Activated naive CD8-positive, alpha-beta T cell treated with anti-CD3 and anti-CD28 coated beads, Interleukin-2, amount 10 ng/mL, durations not matched to agents 7 days and 5 days (primary cell): ENCODE data around the gene KRTAP12-3. TPM values are rescaled to one million over a fixed set of nuclear protein-coding genes. Genes with fewer than 3 reads are reported as not detected.
"Not testable (repeated sequence)": the region's sequence is repeated elsewhere in the genome, so short reads cannot be mapped to it uniquely, and the experiment has no call there.

ENCODE experiments used
- ATAC-seq: fragments of 150-1000 bp; cut with Tn5 transposase; one replicate; pipeline ENCODE4 v1.10.0; 2021; ENCODE audit warnings: low read depth, moderate library complexity
- POLR2A ChIA-PET: fragments of 350-600 bp; sonication (Branson Sonifier 250); formaldehyde crosslinking; loops from one replicate; lab custom pipeline; 2021; ENCODE audit warnings: antibody characterized with exemption; lab: Charles Lee
- DNase-seq: peaks from one replicate; pipeline ENCODE4 v3.0.0; 2021
- H3K27ac Mint-ChIP-seq: one replicate; pipeline ENCODE4 v1.8.0; 2022; ENCODE audit warnings: mild to moderate bottlenecking, mixed read lengths
- H3K27me3 Mint-ChIP-seq: one replicate; pipeline ENCODE4 v1.8.0; 2022; ENCODE audit warnings: mild to moderate bottlenecking, moderate library complexity, mixed read lengths
- H3K36me3 Mint-ChIP-seq: one replicate; pipeline ENCODE4 v1.8.0; 2021; ENCODE audit warnings: mild to moderate bottlenecking, mixed read lengths
- H3K4me1 Mint-ChIP-seq: one replicate; pipeline ENCODE4 v1.8.0; 2021; ENCODE audit warnings: mixed read lengths
- H3K4me3 Mint-ChIP-seq: one replicate; pipeline ENCODE4 v1.8.0; 2022; ENCODE audit warnings: mild to moderate bottlenecking, moderate library complexity, mixed read lengths
- H3K9me3 Mint-ChIP-seq: one replicate; pipeline ENCODE4 v1.8.0; 2021; ENCODE audit warnings: mixed read lengths
- total RNA-seq, 2 experiments: library from RNA; stranded (reverse); gene quantifications; one replicate each; pipeline ENCODE4 v1.2.3, GENCODE V29; 2021

KRTAP12-3 gene
- total RNA-seq, 2 experiments from 2014 or later, result not detected

- H3K9me3 Mint-ChIP-seq, result peaks cover 1% of the 10 kb centered on the region
These were observed 29.3 kb downstream of the KRTAP12-3 start for GRCh38 chr21:44686843-44687561.

GRCh38 chr21:44687671-44688070 lies 29.9 kb downstream of the KRTAP12-3 start:
- POLR2A ChIA-PET, result no interaction called here
- H3K9me3 Mint-ChIP-seq, result peaks cover 3% of the 10 kb centered on the region
- no peak overlapping the region for H3K4me3 Mint-ChIP-seq
- H3K27ac Mint-ChIP-seq, result no peak overlapping the region
- H3K27me3 Mint-ChIP-seq, result peaks cover 3% of the 10 kb centered on the region
- no peaks in the 10 kb centered on the region for H3K36me3 Mint-ChIP-seq
- H3K4me1 Mint-ChIP-seq, result peaks cover 5% of the 10 kb centered on the region
- DNase-seq (no peak), ATAC-seq (no peak)

More at GRCh38 chr21:44686843-44687561, 29.3 kb downstream of the KRTAP12-3 start:
- H3K4me3 Mint-ChIP-seq, result no peak overlapping the region
- H3K27me3 Mint-ChIP-seq, result peaks cover 5% of the 10 kb centered on the region
- H3K36me3 Mint-ChIP-seq, result no peaks in the 10 kb centered on the region
- peaks cover 5% of the 10 kb centered on the region for H3K4me1 Mint-ChIP-seq
- ATAC-seq (no peak), DNase-seq (no peak)
- POLR2A ChIA-PET, result no interaction called here
- peak overlapping the region; percentile 12 for H3K27ac Mint-ChIP-seq

GRCh38 chr21:44689740-44690139 lies 32.0 kb downstream of the KRTAP12-3 start:
- H3K4me3 Mint-ChIP-seq, ATAC-seq, H3K27ac Mint-ChIP-seq, H3K27me3 Mint-ChIP-seq, H3K36me3 Mint-ChIP-seq, H3K4me1 Mint-ChIP-seq, H3K9me3 Mint-ChIP-seq, DNase-seq, POLR2A ChIA-PET: not testable (repeated sequence)

- POLR2A ChIA-PET, result no interaction called here
- H3K36me3 Mint-ChIP-seq, result no peaks in the 10 kb centered on the region
- H3K4me1 Mint-ChIP-seq, result no peaks in the 10 kb centered on the region
- H3K9me3 Mint-ChIP-seq, result peaks cover 5% of the 10 kb centered on the region
- no peak overlapping the region for H3K27ac Mint-ChIP-seq
- no peak for ATAC-seq
- DNase-seq, result no peak
- no peak overlapping the region for H3K4me3 Mint-ChIP-seq
- peaks cover 10% of the 10 kb centered on the region for H3K27me3 Mint-ChIP-seq
These were observed 34.0 kb downstream of the KRTAP12-3 start for GRCh38 chr21:44691686-44692085.

- H3K36me3 Mint-ChIP-seq, result no peaks in the 10 kb centered on the region
- peaks cover 5% of the 10 kb centered on the region for H3K9me3 Mint-ChIP-seq
- DNase-seq, result no peak
- no peak for ATAC-seq
- peaks cover 22% of the 10 kb centered on the region for H3K27me3 Mint-ChIP-seq
- no peaks in the 10 kb centered on the region for H3K4me1 Mint-ChIP-seq
- POLR2A ChIA-PET, result no interaction called here
- H3K27ac Mint-ChIP-seq, result no peak overlapping the region
- no peak overlapping the region for H3K4me3 Mint-ChIP-seq
These were observed 35.2 kb downstream of the KRTAP12-3 start for GRCh38 chr21:44692798-44693512.

GRCh38 chr21:44694776-44695175 lies 37.0 kb downstream of the KRTAP12-3 start:
- POLR2A ChIA-PET, result no interaction called here
- H3K27ac Mint-ChIP-seq, result no peak overlapping the region
- no peak overlapping the region for H3K4me3 Mint-ChIP-seq
- peaks cover 34% of the 10 kb centered on the region for H3K27me3 Mint-ChIP-seq
- no peaks in the 10 kb centered on the region for H3K4me1 Mint-ChIP-seq
- DNase-seq (no peak), ATAC-seq (no peak)
- H3K9me3 Mint-ChIP-seq, result peaks cover 5% of the 10 kb centered on the region
- H3K36me3 Mint-ChIP-seq, result no peaks in the 10 kb centered on the region

- no peak for ATAC-seq
- no peak for DNase-seq
- POLR2A ChIA-PET, result no interaction called here
- no peaks in the 10 kb centered on the region for H3K4me1 Mint-ChIP-seq
- H3K36me3 Mint-ChIP-seq, result no peaks in the 10 kb centered on the region
- peaks cover 5% of the 10 kb centered on the region for H3K9me3 Mint-ChIP-seq
- H3K27ac Mint-ChIP-seq, result no peak overlapping the region
- no peak overlapping the region for H3K4me3 Mint-ChIP-seq
- H3K27me3 Mint-ChIP-seq, result peaks cover 37% of the 10 kb centered on the region
These were observed 37.5 kb downstream of the KRTAP12-3 start for GRCh38 chr21:44695184-44695583.

GRCh38 chr21:44695641-44696040 lies 37.9 kb downstream of the KRTAP12-3 start:
- POLR2A ChIA-PET, result no interaction called here
- no peak for ATAC-seq
- peaks cover 5% of the 10 kb centered on the region for H3K9me3 Mint-ChIP-seq
- H3K27ac Mint-ChIP-seq, result no peak overlapping the region
- H3K4me1 Mint-ChIP-seq, result no peaks in the 10 kb centered on the region
- H3K4me3 Mint-ChIP-seq, result no peak overlapping the region
- peaks cover 37% of the 10 kb centered on the region for H3K27me3 Mint-ChIP-seq
- no peaks in the 10 kb centered on the region for H3K36me3 Mint-ChIP-seq
- no peak for DNase-seq

GRCh38 chr21:44696572-44696971 lies 38.8 kb downstream of the KRTAP12-3 start:
- H3K36me3 Mint-ChIP-seq, result no peaks in the 10 kb centered on the region
- peaks cover 41% of the 10 kb centered on the region for H3K27me3 Mint-ChIP-seq
- H3K27ac Mint-ChIP-seq, result no peak overlapping the region
- no peak for DNase-seq
- peaks cover 4% of the 10 kb centered on the region for H3K9me3 Mint-ChIP-seq
- H3K4me3 Mint-ChIP-seq, result no peak overlapping the region
- POLR2A ChIA-PET, result no interaction called here
- no peak for ATAC-seq
- no peaks in the 10 kb centered on the region for H3K4me1 Mint-ChIP-seq

- H3K36me3 Mint-ChIP-seq, H3K4me3 Mint-ChIP-seq, H3K4me1 Mint-ChIP-seq, H3K9me3 Mint-ChIP-seq, DNase-seq, POLR2A ChIA-PET, H3K27ac Mint-ChIP-seq, ATAC-seq: not testable (repeated sequence)
- peaks cover 45% of the 10 kb centered on the region for H3K27me3 Mint-ChIP-seq
These were observed 39.6 kb downstream of the KRTAP12-3 start, which contains the start of gene KRTAP10-12 for GRCh38 chr21:44697172-44697810. KRTAP10-12 (plus strand) TSS chr21:44697172; CDS start chr21:44697202, 30 bp downstream.

GRCh38 chr21:44697811-44698734 lies 40.3 kb downstream of the KRTAP12-3 start:
- Mint-ChIP-seq H3K4me1 (no peaks in the 10 kb centered on the region), H3K9me3 (no peaks in the 10 kb centered on the region), H3K27me3 (peaks cover 49% of the 10 kb centered on the region), H3K36me3 (no peaks in the 10 kb centered on the region), H3K27ac (no peak overlapping the region), H3K4me3 (no peak overlapping the region)
- no peak for ATAC-seq
- POLR2A ChIA-PET, result no interaction called here
- DNase-seq, result no peak

- no peaks in the 10 kb centered on the region for H3K4me1 Mint-ChIP-seq
- no peaks in the 10 kb centered on the region for H3K36me3 Mint-ChIP-seq
- DNase-seq (no peak), ATAC-seq (no peak)
- H3K9me3 Mint-ChIP-seq, result no peaks in the 10 kb centered on the region
- H3K27ac Mint-ChIP-seq, result no peak overlapping the region
- POLR2A ChIA-PET, result no interaction called here
- no peak overlapping the region for H3K4me3 Mint-ChIP-seq
- peaks cover 56% of the 10 kb centered on the region for H3K27me3 Mint-ChIP-seq
These were observed 41.8 kb downstream of the KRTAP12-3 start for GRCh38 chr21:44699502-44700001.
